SK-N-SH (cell line): ENCODE data around the gene TSPAN14. TPM values are rescaled to one million over a fixed set of nuclear protein-coding genes. Genes with fewer than 3 reads are reported as not detected.

Experiments used
- CTCF ChIA-PET: fragments of 300-600, 350-600 bp; formaldehyde crosslinking; extraction: SDS; loops from one replicate; lab custom pipeline; 2021; lab: Yijun Ruan, JAX
- POLR2A ChIA-PET: fragments of 350-600 bp; sonication (Branson Sonifier 250); formaldehyde crosslinking; extraction: SDS; loops from one replicate; lab custom pipeline; 2020; ENCODE audit warnings: antibody characterized with exemption, inconsistent platforms; lab: Yijun Ruan, JAX
- DNase-seq: peaks from one replicate; pipeline ENCODE4 v3.0.0; 2012
- H2AFZ ChIP-seq: fragments of 200-600 bp; sonication (generic); 2 replicates; pipeline ENCODE4 v1.8.1; 2016; ENCODE audit warnings: antibody characterized with exemption, mild to moderate bottlenecking, low read depth
- H3F3A ChIP-seq: fragments of 200-600 bp; sonication (generic); replicated peaks from 2 replicates; pipeline ENCODE3; 2016; ENCODE audit warnings: antibody characterized with exemption, mild to moderate bottlenecking; ENCODE audit not compliant: insufficient read depth
- H3K27ac ChIP-seq, 2 experiments: fragments of 200-500 bp in 1 of 2; fragments of 200-600 bp in 1 of 2; sonication (Bioruptor generic) in 1 of 2; sonication (generic), shearing (Covaris generic) in 1 of 2; 2 replicates each; pipeline versions ENCODE4 v1.5.1 to v1.6.1; 2014 to 2016; ENCODE audit warnings: low read depth in 2 of 2, inconsistent platforms in 1 of 2, low read length in 1 of 2, mild to moderate bottlenecking in 1 of 2, mixed read lengths in 1 of 2
- H3K27me3 ChIP-seq: fragments of 200-600 bp; sonication (generic), shearing (Covaris generic); 2 replicates; pipeline ENCODE4 v1.6.1; 2016; ENCODE audit warnings: mixed run types; ENCODE audit not compliant: insufficient read depth
- H3K36me3 ChIP-seq, 2 experiments: fragments of 200-500 bp in 1 of 2; fragments of 200-600 bp in 1 of 2; sonication (Bioruptor generic) in 1 of 2; sonication (generic) in 1 of 2; replicated peaks in 1 of 2; 2 replicates each; pipeline versions ENCODE3 to v1.5.1; 2014 to 2016; ENCODE audit warnings: low read length in 1 of 2, mild to moderate bottlenecking in 1 of 2; ENCODE audit not compliant: insufficient read depth in 2 of 2, control insufficient read depth in 1 of 2
- H3K4me1 ChIP-seq, 2 experiments: fragments of 200-500 bp in 1 of 2; fragments of 200-600 bp in 1 of 2; sonication (Bioruptor generic) in 1 of 2; sonication (generic), shearing (Covaris generic) in 1 of 2; 2 replicates each; pipeline versions ENCODE4 v1.5.1 to v1.6.1; 2014 to 2016; ENCODE audit warnings: low read depth in 1 of 2, low read length in 1 of 2, mixed run types in 1 of 2; ENCODE audit not compliant: insufficient read depth in 2 of 2, control insufficient read depth in 1 of 2
- H3K4me2 ChIP-seq: fragments of 200-600 bp; sonication (generic), shearing (Covaris generic); 2 replicates; pipeline ENCODE4 v1.6.1; 2017; ENCODE audit warnings: mixed run types
- H3K4me3 ChIP-seq, 2 experiments: fragments of 200-500 bp in 1 of 2; fragments of 200-600 bp in 1 of 2; sonication (Bioruptor generic) in 1 of 2; sonication (generic), shearing (Covaris generic) in 1 of 2; 2 replicates each; pipeline versions ENCODE4 v1.5.1 to v1.8.1; 2014 to 2016; ENCODE audit warnings: low read depth in 2 of 2, inconsistent platforms in 1 of 2, low read length in 1 of 2, mild to moderate bottlenecking in 1 of 2, mixed read lengths in 1 of 2, moderate library complexity in 1 of 2
- H3K79me2 ChIP-seq: fragments of 200-600 bp; sonication (generic); 2 replicates; pipeline ENCODE4 v1.8.1; 2017; ENCODE audit warnings: mild to moderate bottlenecking; ENCODE audit not compliant: insufficient read depth
- H3K9ac ChIP-seq: fragments of 200-600 bp; sonication (generic); 2 replicates; pipeline ENCODE4 v1.6.1; 2017; ENCODE audit warnings: mixed run types
- H3K9me2 ChIP-seq: fragments of 200-600 bp; sonication (generic); 2 replicates; pipeline ENCODE4 v1.6.1; 2017; ENCODE audit warnings: mixed run types
- H3K9me3 ChIP-seq: fragments of 200-600 bp; sonication (generic); 2 replicates; pipeline ENCODE4 v1.6.1; 2017; ENCODE audit warnings: mixed run types, mild to moderate bottlenecking, moderate library complexity
- H4K20me1 ChIP-seq: fragments of 200-600 bp; sonication (generic); 2 replicates; pipeline ENCODE4 v1.6.1; 2017; ENCODE audit warnings: mild to moderate bottlenecking, mixed run types; ENCODE audit not compliant: insufficient read depth
- ELF1 ChIP-seq: IDR thresholded peaks from 2 replicates; pipeline ENCODE4 v1.4.0; 2012
- EP300 ChIP-seq, 2 experiments: IDR thresholded peaks; 2 replicates each; pipeline versions ENCODE4 v1.4.0 to v1.6.1; 2012; ENCODE audit warnings: borderline replicate concordance in 1 of 2, low read depth in 1 of 2, low read length in 1 of 2
- EZH2phosphoT487 ChIP-seq: fragments of 200-600 bp; sonication (generic); IDR thresholded peaks from 2 replicates; pipeline ENCODE4 v1.6.1; 2017; ENCODE audit warnings: low read depth, mixed run types, mild to moderate bottlenecking, antibody characterized with exemption, moderate library complexity, borderline replicate concordance
- FOXJ3 ChIP-seq: sonication (generic); formaldehyde crosslinking; IDR thresholded peaks from 2 replicates; pipeline ENCODE4 v1.5.1; 2020; ENCODE audit warnings: mild to moderate bottlenecking, missing genetic modification reagents
- FOXM1 ChIP-seq: IDR thresholded peaks from 2 replicates; pipeline ENCODE4 v1.4.0; 2012; ENCODE audit warnings: low read depth, mild to moderate bottlenecking
- GABPA ChIP-seq: IDR thresholded peaks from 2 replicates; pipeline ENCODE4 v1.4.0; 2012; ENCODE audit warnings: low read depth, mild to moderate bottlenecking
- GATA2 ChIP-seq: sonication (generic); formaldehyde crosslinking; IDR thresholded peaks from 2 replicates; pipeline ENCODE4 v1.5.0; 2020; ENCODE audit warnings: mild to moderate bottlenecking, missing genetic modification reagents
- POLR2AphosphoS5 ChIP-seq: IDR thresholded peaks from 2 replicates; pipeline ENCODE4 v1.6.1; 2012; ENCODE audit warnings: low read depth, low read length
- RAD21 ChIP-seq: IDR thresholded peaks from 2 replicates; pipeline ENCODE4 v1.6.1; 2012; ENCODE audit warnings: mild to moderate bottlenecking, low read length
- RXRA ChIP-seq: IDR thresholded peaks from 2 replicates; pipeline ENCODE4 v1.4.0; 2012; ENCODE audit warnings: low read depth, mild to moderate bottlenecking, borderline replicate concordance
- SMC3 ChIP-seq: IDR thresholded peaks from 2 replicates; pipeline ENCODE4 v1.6.1; 2012; ENCODE audit warnings: low read depth, low read length, improper control_type of control experiment
- TAF1 ChIP-seq: IDR thresholded peaks from 2 replicates; pipeline ENCODE4 v1.6.1; 2012; ENCODE audit warnings: low read depth, mild to moderate bottlenecking, low read length, moderate library complexity, borderline replicate concordance
- TEAD4 ChIP-seq: IDR thresholded peaks from 2 replicates; pipeline ENCODE4 v1.4.0; 2012; ENCODE audit warnings: mild to moderate bottlenecking, borderline replicate concordance; ENCODE audit not compliant: insufficient read depth
- WGBS: methylation state at CpG from one replicate; pipeline ENCODE4 v1.1.6; 2017; ENCODE audit warnings: low lambda C conversion rate; 5-methylcytosine and 5-hydroxymethylcytosine counted together
- polyA plus RNA-seq, 3 experiments: library from polyadenylated mRNA; depleted of rRNA; stranded (reverse); fragments of >200 nt; gene quantifications; 2 replicates each; pipeline ENCODE4 v1.2.3, GENCODE V29; 2012
- TF ChIP-seq, protein P1 (sequence below): fragments of 200-600 bp; sonication (generic); IDR thresholded peaks from 2 replicates; pipeline ENCODE4 v1.6.1; 2017; ENCODE audit warnings: antibody characterized with exemption, mild to moderate bottlenecking, moderate library complexity
- TF ChIP-seq, protein P2 (sequence below): IDR thresholded peaks from 2 replicates; pipeline ENCODE4 v1.4.0; 2012; ENCODE audit warnings: low read depth, borderline replicate concordance
- TF ChIP-seq, protein P3 (sequence below): IDR thresholded peaks from 2 replicates; pipeline ENCODE4 v1.6.1; 2012; ENCODE audit warnings: mild to moderate bottlenecking, low read depth, low read length, moderate library complexity
- TF ChIP-seq, protein P4 (sequence below): fragments of 150-350 bp; IDR thresholded peaks from 2 replicates; pipeline ENCODE4 v1.6.1; 2017; ENCODE audit warnings: antibody characterized with exemption, low read length, low read depth, borderline replicate concordance

The TSPAN14 gene
- polyA plus RNA-seq, 1 of the 3 experiments (the other 2 are of a cell fraction): 78.1 TPM

DNA sequence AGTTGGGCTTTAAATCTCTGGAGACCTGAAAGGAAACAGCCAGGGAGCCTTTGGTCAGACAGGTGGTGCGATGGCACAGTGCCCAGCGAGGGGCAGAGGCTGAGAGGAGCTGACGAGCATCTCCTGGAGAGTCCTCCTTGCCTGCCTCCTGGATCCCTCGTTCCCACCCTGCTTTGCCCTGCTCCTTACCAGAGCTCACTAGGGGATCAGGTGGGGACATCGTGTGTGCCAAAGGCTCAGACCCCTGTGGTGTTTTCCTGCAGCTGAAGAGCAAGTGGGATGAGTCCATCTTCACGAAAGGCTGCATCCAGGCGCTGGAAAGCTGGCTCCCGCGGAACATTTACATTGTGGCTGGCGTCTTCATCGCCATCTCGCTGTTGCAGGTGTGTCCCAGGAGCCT is 61.8 kb downstream of the TSPAN14 start:
- peaks cover 37 to 68% of the 10 kb centered on the region in 2 experiments for H3K36me3 ChIP-seq
- DNase-seq: no peak
- H3K4me2 ChIP-seq: no peak overlapping the region
- H3K27me3 ChIP-seq: no peaks in the 10 kb centered on the region
- ChIA-PET CTCF (interaction anchor here (1.1 to 21.2 kb wide), 3 partner anchors 11 to 134 kb away, joined by 4 to 602 read pairs (median 36); partner anchors contain the start of gene TSPAN14), POLR2A (no interaction called here)
- no peak overlapping the region for H2AFZ ChIP-seq
- no peak overlapping the region for H3K27ac ChIP-seq
- no peaks in the 10 kb centered on the region for H3F3A ChIP-seq
- H3K79me2 ChIP-seq: peaks cover 3% of the 10 kb centered on the region; the same call in 1 of the 2 replicates
- no peaks in the 10 kb centered on the region for H3K9me2 ChIP-seq
- H3K9ac ChIP-seq: no peak overlapping the region
- no peak overlapping the region for H3K4me3 ChIP-seq
- no peaks in the 10 kb centered on the region for H4K20me1 ChIP-seq
- 93% methylated on average over 12 of the region's 12 CpGs for WGBS
- no peaks in the 10 kb centered on the region for H3K4me1 ChIP-seq
- no peaks in the 10 kb centered on the region for H3K9me3 ChIP-seq
- TF ChIP-seq, protein P1, sequence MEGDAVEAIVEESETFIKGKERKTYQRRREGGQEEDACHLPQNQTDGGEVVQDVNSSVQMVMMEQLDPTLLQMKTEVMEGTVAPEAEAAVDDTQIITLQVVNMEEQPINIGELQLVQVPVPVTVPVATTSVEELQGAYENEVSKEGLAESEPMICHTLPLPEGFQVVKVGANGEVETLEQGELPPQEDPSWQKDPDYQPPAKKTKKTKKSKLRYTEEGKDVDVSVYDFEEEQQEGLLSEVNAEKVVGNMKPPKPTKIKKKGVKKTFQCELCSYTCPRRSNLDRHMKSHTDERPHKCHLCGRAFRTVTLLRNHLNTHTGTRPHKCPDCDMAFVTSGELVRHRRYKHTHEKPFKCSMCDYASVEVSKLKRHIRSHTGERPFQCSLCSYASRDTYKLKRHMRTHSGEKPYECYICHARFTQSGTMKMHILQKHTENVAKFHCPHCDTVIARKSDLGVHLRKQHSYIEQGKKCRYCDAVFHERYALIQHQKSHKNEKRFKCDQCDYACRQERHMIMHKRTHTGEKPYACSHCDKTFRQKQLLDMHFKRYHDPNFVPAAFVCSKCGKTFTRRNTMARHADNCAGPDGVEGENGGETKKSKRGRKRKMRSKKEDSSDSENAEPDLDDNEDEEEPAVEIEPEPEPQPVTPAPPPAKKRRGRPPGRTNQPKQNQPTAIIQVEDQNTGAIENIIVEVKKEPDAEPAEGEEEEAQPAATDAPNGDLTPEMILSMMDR: no peak
- TF ChIP-seq GATA2 (CRISPR knock-in tag) (no peak), TAF1 (no peak), GABPA (no peak), EZH2phosphoT487 (no peak)

DNA sequence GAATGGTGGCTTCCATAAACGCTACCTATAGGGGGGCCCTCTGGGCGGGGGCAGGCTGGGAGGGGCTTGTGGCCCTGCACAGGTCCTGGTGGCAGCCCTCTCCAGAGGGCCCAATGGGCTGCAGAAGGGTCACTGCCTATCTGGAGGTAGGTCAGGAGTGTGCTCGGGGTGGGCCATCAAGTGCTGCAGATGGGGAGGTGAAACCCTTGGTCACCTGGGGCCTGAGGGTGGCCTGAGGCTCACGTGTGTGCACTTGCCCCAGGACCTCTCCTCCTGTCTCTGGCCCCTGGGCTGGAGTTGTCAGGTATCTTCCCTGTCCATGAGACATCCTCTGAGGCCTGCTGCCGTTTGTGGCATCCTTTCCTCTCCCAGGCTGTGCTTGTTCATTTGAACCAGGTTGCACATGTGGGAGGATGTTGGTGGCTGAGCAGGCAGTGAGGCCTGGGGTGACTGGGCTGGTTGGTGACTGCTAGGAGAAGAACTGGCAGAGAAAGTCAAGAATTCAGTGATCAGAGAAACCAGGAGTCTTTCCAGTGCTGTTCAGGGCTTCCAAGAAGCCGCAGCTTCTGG is 62.5 kb downstream of the TSPAN14 start:
- TF ChIP-seq, protein P2, sequence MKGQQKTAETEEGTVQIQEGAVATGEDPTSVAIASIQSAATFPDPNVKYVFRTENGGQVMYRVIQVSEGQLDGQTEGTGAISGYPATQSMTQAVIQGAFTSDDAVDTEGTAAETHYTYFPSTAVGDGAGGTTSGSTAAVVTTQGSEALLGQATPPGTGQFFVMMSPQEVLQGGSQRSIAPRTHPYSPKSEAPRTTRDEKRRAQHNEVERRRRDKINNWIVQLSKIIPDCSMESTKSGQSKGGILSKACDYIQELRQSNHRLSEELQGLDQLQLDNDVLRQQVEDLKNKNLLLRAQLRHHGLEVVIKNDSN: no peak
- TF ChIP-seq TEAD4 (no peak), TAF1 (no peak), RXRA (no peak), FOXM1 (no peak), GATA2 (CRISPR knock-in tag) (no peak), POLR2AphosphoS5 (no peak), FOXJ3 (no peak), EP300 (IDR thresholded peaks at IDR 0.05; ENCODE audit: borderline replicate concordance in 1 of 2, low read depth in 1 of 2, low read length in 1 of 2) (no peak), RAD21 (no peak), SMC3 (no peak), ELF1 (no peak)
- TF ChIP-seq, protein P3, sequence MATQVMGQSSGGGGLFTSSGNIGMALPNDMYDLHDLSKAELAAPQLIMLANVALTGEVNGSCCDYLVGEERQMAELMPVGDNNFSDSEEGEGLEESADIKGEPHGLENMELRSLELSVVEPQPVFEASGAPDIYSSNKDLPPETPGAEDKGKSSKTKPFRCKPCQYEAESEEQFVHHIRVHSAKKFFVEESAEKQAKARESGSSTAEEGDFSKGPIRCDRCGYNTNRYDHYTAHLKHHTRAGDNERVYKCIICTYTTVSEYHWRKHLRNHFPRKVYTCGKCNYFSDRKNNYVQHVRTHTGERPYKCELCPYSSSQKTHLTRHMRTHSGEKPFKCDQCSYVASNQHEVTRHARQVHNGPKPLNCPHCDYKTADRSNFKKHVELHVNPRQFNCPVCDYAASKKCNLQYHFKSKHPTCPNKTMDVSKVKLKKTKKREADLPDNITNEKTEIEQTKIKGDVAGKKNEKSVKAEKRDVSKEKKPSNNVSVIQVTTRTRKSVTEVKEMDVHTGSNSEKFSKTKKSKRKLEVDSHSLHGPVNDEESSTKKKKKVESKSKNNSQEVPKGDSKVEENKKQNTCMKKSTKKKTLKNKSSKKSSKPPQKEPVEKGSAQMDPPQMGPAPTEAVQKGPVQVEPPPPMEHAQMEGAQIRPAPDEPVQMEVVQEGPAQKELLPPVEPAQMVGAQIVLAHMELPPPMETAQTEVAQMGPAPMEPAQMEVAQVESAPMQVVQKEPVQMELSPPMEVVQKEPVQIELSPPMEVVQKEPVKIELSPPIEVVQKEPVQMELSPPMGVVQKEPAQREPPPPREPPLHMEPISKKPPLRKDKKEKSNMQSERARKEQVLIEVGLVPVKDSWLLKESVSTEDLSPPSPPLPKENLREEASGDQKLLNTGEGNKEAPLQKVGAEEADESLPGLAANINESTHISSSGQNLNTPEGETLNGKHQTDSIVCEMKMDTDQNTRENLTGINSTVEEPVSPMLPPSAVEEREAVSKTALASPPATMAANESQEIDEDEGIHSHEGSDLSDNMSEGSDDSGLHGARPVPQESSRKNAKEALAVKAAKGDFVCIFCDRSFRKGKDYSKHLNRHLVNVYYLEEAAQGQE: no peak
- TF ChIP-seq, protein P4, sequence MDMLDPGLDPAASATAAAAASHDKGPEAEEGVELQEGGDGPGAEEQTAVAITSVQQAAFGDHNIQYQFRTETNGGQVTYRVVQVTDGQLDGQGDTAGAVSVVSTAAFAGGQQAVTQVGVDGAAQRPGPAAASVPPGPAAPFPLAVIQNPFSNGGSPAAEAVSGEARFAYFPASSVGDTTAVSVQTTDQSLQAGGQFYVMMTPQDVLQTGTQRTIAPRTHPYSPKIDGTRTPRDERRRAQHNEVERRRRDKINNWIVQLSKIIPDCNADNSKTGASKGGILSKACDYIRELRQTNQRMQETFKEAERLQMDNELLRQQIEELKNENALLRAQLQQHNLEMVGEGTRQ: no peak
- no peak for DNase-seq
- ChIA-PET CTCF (interaction anchor here (1.1 to 21.2 kb wide), 3 partner anchors 11 to 134 kb away, joined by 4 to 602 read pairs (median 36); partner anchors contain the start of gene TSPAN14), POLR2A (interaction anchor here (0.5 kb wide), 1 partner anchor 97 kb away, joined by 3 read pairs; no protein-coding TSS in a partner anchor)
- WGBS: 90% methylated on average over 5 of the region's 6 CpGs
- no peaks in the 10 kb centered on the region for H3K9me3 ChIP-seq
- no peak overlapping the region for H3K9ac ChIP-seq
- H3K27me3 ChIP-seq: no peaks in the 10 kb centered on the region
- H4K20me1 ChIP-seq: no peaks in the 10 kb centered on the region
- H3K4me1 ChIP-seq: no peaks in the 10 kb centered on the region
- no peak overlapping the region for H3K4me3 ChIP-seq
- no peak overlapping the region for H3K27ac ChIP-seq
- H3K36me3 ChIP-seq: peaks cover 36 to 72% of the 10 kb centered on the region in 2 experiments
- no peak overlapping the region for H3K4me2 ChIP-seq
- no peak overlapping the region for H2AFZ ChIP-seq
- no peaks in the 10 kb centered on the region for H3F3A ChIP-seq
- no peaks in the 10 kb centered on the region for H3K9me2 ChIP-seq
- peaks cover 3% of the 10 kb centered on the region; the same call in 1 of the 2 replicates for H3K79me2 ChIP-seq
